Thyroid gland (tissue), 4 donors: ENCODE measurements around the gene SUGCT.
"Not testable (repeated sequence)": the region's sequence is repeated elsewhere in the genome, so short reads cannot be mapped to it uniquely, and the experiment has no call there.

Experiments
- CTCF ChIP-seq, 6 experiments: fragments of 200-600 bp in 3 of 6; fragments of 450-650 bp in 3 of 6; sonication (generic) in 3 of 6; IDR thresholded peaks; one replicate each; pipeline ENCODE4 v1.5.1; 2016 to 2019; ENCODE audit warnings: antibody characterized with exemption in 6 of 6, mild to moderate bottlenecking in 2 of 6, inconsistent platforms in 1 of 6, moderate library complexity in 1 of 6
- POLR2A ChIP-seq, 2 donors: fragments of 450-650 bp; IDR thresholded peaks; one replicate each; pipeline ENCODE4 v1.6.1; 2017; ENCODE audit warnings: antibody characterized with exemption in 2 of 2, mild to moderate bottlenecking in 2 of 2, moderate library complexity in 1 of 2

- TF ChIP-seq CTCF, POLR2A (IDR thresholded peaks at IDR 0.05): not testable (repeated sequence)
These were observed 467.5 kb downstream of the SUGCT start for GRCh38 chr7:40602351-40602750.
